PC-9 (cell line): Measurements from ENCODE around the gene NOX5. TPM values are rescaled to one million over a fixed set of nuclear protein-coding genes. Genes with fewer than 3 reads are reported as not detected.

Experiments
- BruUV-seq: library from RNA; stranded (reverse); fragments of 400-500 nt; replicated peaks from 2 replicates; lab custom pipeline; 2021; lab: Mats Ljungman, UMichigan
- CTCF ChIA-PET: fragments of 300-600 bp; sonication (Branson Sonifier 250); formaldehyde crosslinking; loops from one replicate; lab custom pipeline; 2022; ENCODE audit warnings: antibody characterized with exemption; lab: Charles Lee
- POLR2A ChIA-PET: fragments of 300-600 bp; sonication (Branson Sonifier 250); formaldehyde crosslinking; loops from one replicate; lab custom pipeline; 2022; ENCODE audit warnings: antibody characterized with exemption; ENCODE audit not compliant: unreplicated experiment; lab: Charles Lee
- DNase-seq, 2 experiments: peaks; one replicate each; pipeline versions ENCODE4 v3.0.0 to v3.0.0-alpha.2; 2015 to 2022; ENCODE audit warnings: mixed read lengths in 1 of 2
- H2AFZ ChIP-seq: fragments of 200-600 bp; sonication (generic); 2 replicates; pipeline ENCODE4 v1.8.1; 2017; ENCODE audit warnings: antibody characterized with exemption
- H3F3A ChIP-seq: fragments of 200-600 bp; sonication (generic); 2 replicates; pipeline ENCODE4 v1.8.1; 2017; ENCODE audit warnings: antibody characterized with exemption, mild to moderate bottlenecking, low read depth; ENCODE audit not compliant: insufficient read depth
- H3K27ac ChIP-seq: fragments of 200-600 bp; sonication (generic); 2 replicates; pipeline ENCODE4 v1.6.1; 2016; ENCODE audit warnings: mixed run types
- H3K27me3 ChIP-seq: fragments of 200-600 bp; sonication (generic); 2 replicates; pipeline ENCODE4 v1.6.1; 2016; ENCODE audit warnings: low read depth, mixed run types; ENCODE audit not compliant: insufficient read depth
- H3K36me3 ChIP-seq: fragments of 200-600 bp; sonication (generic); 2 replicates; pipeline ENCODE4 v1.6.1; 2016; ENCODE audit warnings: low read depth, mixed run types
- H3K4me1 ChIP-seq: fragments of 200-600 bp; sonication (generic); replicated peaks from 2 replicates; pipeline ENCODE4 v1.6.1; 2016; ENCODE audit warnings: mixed run types; ENCODE audit not compliant: insufficient read depth
- H3K4me2 ChIP-seq: fragments of 200-600 bp; sonication (generic); 2 replicates; pipeline ENCODE4 v1.6.1; 2017; ENCODE audit warnings: mixed run types
- H3K4me3 ChIP-seq: fragments of 200-600 bp; sonication (generic); 2 replicates; pipeline ENCODE4 v1.6.1; 2016; ENCODE audit warnings: mixed run types
- H3K79me2 ChIP-seq: fragments of 200-600 bp; sonication (generic); 2 replicates; pipeline ENCODE4 v1.6.1; 2017; ENCODE audit warnings: low read depth, mixed run types
- H3K9me2 ChIP-seq: fragments of 200-600 bp; sonication (generic); 2 replicates; pipeline ENCODE4 v1.8.1; 2017; ENCODE audit warnings: mild to moderate bottlenecking; ENCODE audit not compliant: insufficient read depth
- H3K9me3 ChIP-seq: fragments of 200-600 bp; sonication (generic); 2 replicates; pipeline ENCODE4 v1.8.1; 2016; ENCODE audit warnings: low read depth; ENCODE audit not compliant: insufficient read depth
- H4K20me1 ChIP-seq: fragments of 200-600 bp; sonication (generic); 2 replicates; pipeline ENCODE4 v1.8.1; 2017; ENCODE audit not compliant: insufficient read depth
- EZH2 ChIP-seq: fragments of 200-600 bp; sonication (generic); IDR thresholded peaks from 2 replicates; pipeline ENCODE4 v1.8.0; 2017; ENCODE audit warnings: antibody characterized with exemption, low read depth
- intact Hi-C: fragments of 100-400 bp; cut with micrococcal nuclease; formaldehyde crosslinking; loops from one replicate; pipeline ENCODE4 v1.10.0; 2022; ENCODE audit not compliant: unreplicated experiment
- total RNA-seq: library from RNA; stranded (reverse); gene quantifications from 2 replicates; pipeline ENCODE4 v1.2.3, GENCODE V29; 2021
- TF ChIP-seq, protein P1 (sequence below): fragments of 200-600 bp; sonication (generic); conservative IDR thresholded peaks from 2 replicates; pipeline ENCODE4 v1.6.1; 2017; ENCODE audit warnings: mixed run types, antibody characterized with exemption, mild to moderate bottlenecking, moderate library complexity

Gene NOX5
- total RNA-seq, 1 experiment from 2014 or later, result 1.5 TPM

DNA sequence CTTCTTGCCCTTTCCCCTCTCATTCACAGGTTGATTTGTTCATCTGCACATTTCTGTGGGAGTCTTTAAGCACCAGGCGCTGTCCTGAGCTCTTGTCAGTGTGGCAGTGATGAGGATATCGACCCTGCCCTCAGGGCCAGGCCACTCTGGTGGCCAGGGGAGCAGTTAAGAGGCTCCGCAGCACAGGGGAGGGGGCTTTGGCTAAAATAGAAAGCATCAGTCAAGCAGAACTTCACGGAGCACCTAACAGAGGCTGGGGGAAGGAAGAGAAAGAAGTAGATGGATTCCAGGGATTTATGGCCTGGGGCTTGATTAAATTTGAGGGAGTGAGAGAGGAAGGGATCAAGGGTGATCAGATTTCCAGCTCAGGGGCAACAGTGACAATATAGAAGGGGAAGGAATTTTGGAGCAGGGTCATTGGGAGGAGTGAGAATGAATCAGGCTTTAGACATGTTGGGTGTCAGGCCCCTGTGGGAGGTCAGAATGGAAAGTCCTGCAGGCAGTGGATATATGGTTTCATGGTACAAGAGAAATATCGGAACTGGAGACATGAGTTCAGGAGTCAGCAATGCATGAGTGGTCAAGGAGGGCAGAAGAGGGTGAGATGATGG lies 73.0 kb downstream of the NOX5 start:
- no peaks in the 10 kb centered on the region for H3K9me3 ChIP-seq
- no peak for TF ChIP-seq EZH2
- TF ChIP-seq, protein P1, sequence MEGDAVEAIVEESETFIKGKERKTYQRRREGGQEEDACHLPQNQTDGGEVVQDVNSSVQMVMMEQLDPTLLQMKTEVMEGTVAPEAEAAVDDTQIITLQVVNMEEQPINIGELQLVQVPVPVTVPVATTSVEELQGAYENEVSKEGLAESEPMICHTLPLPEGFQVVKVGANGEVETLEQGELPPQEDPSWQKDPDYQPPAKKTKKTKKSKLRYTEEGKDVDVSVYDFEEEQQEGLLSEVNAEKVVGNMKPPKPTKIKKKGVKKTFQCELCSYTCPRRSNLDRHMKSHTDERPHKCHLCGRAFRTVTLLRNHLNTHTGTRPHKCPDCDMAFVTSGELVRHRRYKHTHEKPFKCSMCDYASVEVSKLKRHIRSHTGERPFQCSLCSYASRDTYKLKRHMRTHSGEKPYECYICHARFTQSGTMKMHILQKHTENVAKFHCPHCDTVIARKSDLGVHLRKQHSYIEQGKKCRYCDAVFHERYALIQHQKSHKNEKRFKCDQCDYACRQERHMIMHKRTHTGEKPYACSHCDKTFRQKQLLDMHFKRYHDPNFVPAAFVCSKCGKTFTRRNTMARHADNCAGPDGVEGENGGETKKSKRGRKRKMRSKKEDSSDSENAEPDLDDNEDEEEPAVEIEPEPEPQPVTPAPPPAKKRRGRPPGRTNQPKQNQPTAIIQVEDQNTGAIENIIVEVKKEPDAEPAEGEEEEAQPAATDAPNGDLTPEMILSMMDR, result no peak
- no TSS peak for BruUV-seq
- no peaks in the 10 kb centered on the region for H3K79me2 ChIP-seq
- H3K27ac ChIP-seq, result peak overlapping the region; percentile 93
- H3K4me2 ChIP-seq, result peak overlapping the region; percentile 73
- no peak overlapping the region for H3K4me3 ChIP-seq
- no peaks in the 10 kb centered on the region for H4K20me1 ChIP-seq
- H3K9me2 ChIP-seq, result no peaks in the 10 kb centered on the region
- peaks cover 91% of the 10 kb centered on the region for H3K4me1 ChIP-seq
- POLR2A ChIA-PET, result interaction anchor here (1.4 kb wide), 1 partner anchor 73 kb away, joined by 6 read pairs; the partner anchor contains the start of gene GLCE
- peak in 1 of 2 experiments; percentile 76 for DNase-seq
- no peaks in the 10 kb centered on the region for H3K36me3 ChIP-seq
- CTCF ChIA-PET, result no interaction called here
- intact Hi-C loops, result no loop called here
- H3F3A ChIP-seq, result peaks cover 41% of the 10 kb centered on the region
- H2AFZ ChIP-seq, result no peak overlapping the region
- H3K27me3 ChIP-seq, result no peaks in the 10 kb centered on the region

DNA sequence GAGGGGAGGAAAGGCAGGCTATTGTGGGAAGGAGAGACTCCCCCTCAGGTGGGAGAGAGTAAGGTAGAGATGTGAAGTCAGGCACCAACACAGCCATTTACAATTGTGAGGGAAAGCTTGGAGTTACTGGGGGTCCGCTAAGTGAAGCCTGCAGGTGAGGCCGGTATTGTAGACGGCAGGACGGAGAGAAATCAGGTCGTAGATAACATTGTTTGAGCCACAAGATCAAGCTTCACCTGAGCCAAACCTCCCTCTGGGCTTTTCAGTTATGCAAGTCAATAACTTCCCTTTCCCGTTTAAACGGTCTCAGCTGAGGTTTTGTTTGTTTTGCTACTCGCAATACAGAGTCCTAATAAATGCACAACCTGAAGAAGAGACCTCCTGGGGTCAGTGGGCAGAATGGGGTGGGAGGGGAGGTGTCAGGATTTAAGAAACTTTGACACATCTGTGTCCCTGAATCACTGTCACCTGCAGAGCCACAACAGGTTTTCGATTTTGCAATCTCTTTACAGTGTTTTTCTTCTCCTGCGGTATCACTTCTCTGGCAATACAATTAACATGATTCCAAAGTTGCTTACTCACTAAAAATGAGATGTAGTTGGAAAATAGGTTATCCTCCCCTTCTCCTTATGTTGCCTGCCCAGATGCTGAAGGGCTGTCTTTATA lies 73.9 kb downstream of the NOX5 start:
- ChIA-PET POLR2A (no interaction called here), CTCF (interaction anchor here (0.7 kb wide), 1 partner anchor 323 kb away, joined by 13 read pairs; no protein-coding TSS in a partner anchor)
- peak overlapping the region; percentile 27; the same call in 1 of the 2 replicates for H3K4me3 ChIP-seq

DNA sequence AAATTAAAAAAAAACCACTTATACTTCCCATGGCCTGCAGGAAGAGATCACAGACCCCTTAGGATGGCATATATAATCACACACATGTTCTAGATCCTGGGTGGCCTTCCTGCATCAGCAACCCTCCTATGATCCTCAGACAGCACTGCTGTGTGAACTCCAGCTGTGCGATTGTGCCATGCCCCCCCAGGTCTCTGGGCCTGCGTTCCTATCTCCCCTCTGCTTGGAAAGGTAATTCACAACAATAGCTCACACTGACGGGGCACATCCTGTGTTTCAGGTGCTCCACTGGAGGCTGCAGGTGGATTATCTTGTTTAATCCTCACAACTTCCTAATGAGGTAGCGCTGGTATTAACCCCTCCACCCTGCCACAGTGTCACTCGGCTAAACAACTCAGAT lies 74.8 kb downstream of the NOX5 start:
- Histone ChIP-seq H3K27me3 (no peaks in the 10 kb centered on the region), H3K36me3 (no peaks in the 10 kb centered on the region), H4K20me1 (no peaks in the 10 kb centered on the region), H3K4me3 (no peak overlapping the region), H3K9me2 (no peaks in the 10 kb centered on the region), H3K27ac (peak overlapping the region; percentile 93), H3K4me2 (peak overlapping the region; percentile 73; the same call in 1 of the 2 replicates), H3K4me1 (peaks cover 95% of the 10 kb centered on the region), H3F3A (peaks cover 51% of the 10 kb centered on the region), H3K79me2 (no peaks in the 10 kb centered on the region), H3K9me3 (no peaks in the 10 kb centered on the region), H2AFZ (no peak overlapping the region)
- no peak for DNase-seq
- no TSS peak for BruUV-seq
- ChIA-PET POLR2A (no interaction called here), CTCF (interaction anchor here (0.7 kb wide), 1 partner anchor 323 kb away, joined by 13 read pairs; no protein-coding TSS in a partner anchor)
- intact Hi-C loops, result no loop called here
- TF ChIP-seq, protein P1, result no peak
- no peak for TF ChIP-seq EZH2

More for the DNA sequence above, 73.9 kb downstream of the NOX5 start:
- Histone ChIP-seq H4K20me1 (no peaks in the 10 kb centered on the region), H3K9me3 (no peaks in the 10 kb centered on the region), H3K27me3 (no peaks in the 10 kb centered on the region), H3K36me3 (no peaks in the 10 kb centered on the region), H3K27ac (peak overlapping the region; percentile 93), H3K9me2 (no peaks in the 10 kb centered on the region), H3F3A (peaks cover 46% of the 10 kb centered on the region), H3K79me2 (no peaks in the 10 kb centered on the region), H2AFZ (no peak overlapping the region), H3K4me1 (peaks cover 89% of the 10 kb centered on the region), H3K4me2 (peak overlapping the region; percentile 73)
- TF ChIP-seq EZH2, result no peak
- TF ChIP-seq, protein P1, result no peak
- BruUV-seq, result no TSS peak
- intact Hi-C loops, result no loop called here
- peak; percentile 30 to 94 for DNase-seq
